ENCODE results near the gene RASSF10.

RASSF10 gene

DNA sequence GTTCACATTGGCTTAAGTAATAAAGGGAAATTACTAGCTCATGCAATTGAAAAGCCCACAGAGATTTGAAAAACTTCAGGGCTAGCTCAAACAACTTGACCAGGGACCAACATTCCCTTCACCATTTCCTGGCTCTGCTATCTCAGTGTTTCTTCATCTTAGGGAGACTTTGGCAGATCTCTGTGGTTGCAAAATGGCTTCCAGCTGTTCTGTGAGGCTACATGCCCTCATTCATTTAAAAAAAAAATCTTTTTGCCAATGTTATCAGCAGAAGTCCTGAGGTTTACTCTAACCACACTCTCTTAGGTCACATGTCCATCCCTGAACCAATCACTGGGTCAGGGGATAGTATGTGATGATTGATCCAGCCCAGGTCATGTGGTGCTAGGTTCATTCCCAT lies 13.9 kb upstream of the RASSF10 start:
- no peak for DNase-seq

DNA sequence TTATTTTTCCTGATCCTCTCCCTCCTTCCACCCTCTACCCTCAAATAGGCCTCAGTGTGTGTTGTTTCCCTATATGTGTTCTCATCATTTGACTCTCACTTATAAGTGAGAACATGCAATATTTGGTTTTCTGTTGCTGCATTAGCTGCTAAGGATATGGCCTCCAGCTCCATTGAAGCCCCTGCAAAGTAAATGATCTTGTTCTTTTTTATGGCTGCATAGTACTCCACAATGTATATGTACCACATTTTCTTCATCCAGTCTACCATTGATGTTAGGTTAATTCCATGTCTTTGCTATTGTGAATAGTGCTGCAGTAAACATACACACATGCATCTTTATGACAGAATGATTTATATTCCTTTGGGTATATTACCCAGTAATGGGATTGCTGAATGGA lies 13.3 kb upstream of the RASSF10 start:
- no peak for DNase-seq

- no peak for DNase-seq
Observed at GRCh38 chr11:12997168-12997567, 11.9 kb upstream of the RASSF10 start.

DNA sequence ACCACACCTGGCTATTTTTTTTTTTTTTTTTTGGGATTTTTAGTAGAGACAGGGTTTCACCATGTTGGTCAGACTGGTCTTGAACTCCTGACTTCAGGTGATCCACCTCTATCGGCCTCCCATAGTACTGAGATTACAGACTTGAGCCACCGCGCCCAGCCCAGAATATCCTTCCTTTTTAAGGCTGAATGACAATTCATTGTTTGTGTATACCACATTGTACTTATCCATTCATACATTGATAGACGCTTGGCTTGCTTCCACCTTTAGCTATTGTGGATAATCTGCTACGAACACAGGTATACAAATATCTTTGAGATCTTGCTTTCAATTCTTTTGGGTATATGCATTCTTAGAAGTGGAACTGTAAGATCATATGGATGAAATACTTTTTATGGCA lies 10.8 kb upstream of the RASSF10 start:
- DNase-seq, result no peak

- DNase-seq, result no peak
Observed at GRCh38 chr11:12999597-12999996, 9.5 kb upstream of the RASSF10 start.

DNA sequence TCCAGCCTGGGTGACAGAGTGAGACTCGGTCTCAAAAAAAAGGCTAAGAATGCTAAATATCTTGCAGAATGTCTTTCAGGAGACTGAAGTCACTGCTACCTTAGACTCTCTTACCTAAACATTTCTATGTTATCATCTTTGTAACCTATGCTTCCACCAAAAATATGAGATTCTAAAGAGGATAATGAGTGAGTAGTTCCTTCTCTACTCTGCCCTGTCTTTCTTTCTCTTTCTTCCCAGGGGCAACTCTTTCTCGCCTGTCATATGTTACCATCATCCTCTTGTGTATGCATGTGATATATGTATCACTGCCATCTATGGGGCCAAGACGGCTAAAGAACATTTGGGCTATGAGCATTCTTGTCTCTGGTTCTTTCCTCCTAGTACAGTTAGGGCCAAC lies 9.0 kb upstream of the RASSF10 start:
- DNase-seq, result no peak

DNA sequence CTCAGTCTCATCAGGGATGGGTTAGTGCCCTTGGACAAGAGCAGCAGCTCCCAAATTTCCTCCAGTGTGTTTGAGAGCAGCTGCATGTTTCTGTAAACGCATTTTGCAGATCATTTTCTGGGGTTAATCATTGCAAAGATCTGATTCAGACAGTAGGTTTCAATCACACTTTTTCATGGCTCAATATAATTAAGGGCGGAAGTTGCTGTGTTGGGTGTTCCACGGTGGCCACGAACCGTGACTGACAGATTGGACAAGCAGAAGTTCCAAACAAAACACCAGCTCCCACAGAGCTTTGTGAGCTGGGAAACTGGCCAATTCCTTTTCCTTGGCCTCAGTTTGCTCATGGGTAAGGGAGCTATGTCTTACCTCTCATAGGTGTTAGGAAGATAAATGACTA lies 8.4 kb upstream of the RASSF10 start:
- no peak for DNase-seq

- DNase-seq, result no peak
Observed at GRCh38 chr11:13003736-13004493, 5.2 kb upstream of the RASSF10 start.

- no peak for DNase-seq
Observed at GRCh38 chr11:13007182-13008060, 1.7 kb upstream of the RASSF10 start.

- no peak for DNase-seq
Observed at GRCh38 chr11:13008061-13008435, 1.1 kb upstream of the RASSF10 start.

- DNase-seq, result no peak
Observed at GRCh38 chr11:13009476-13009920, 382 bp downstream of the RASSF10 start.

DNA sequence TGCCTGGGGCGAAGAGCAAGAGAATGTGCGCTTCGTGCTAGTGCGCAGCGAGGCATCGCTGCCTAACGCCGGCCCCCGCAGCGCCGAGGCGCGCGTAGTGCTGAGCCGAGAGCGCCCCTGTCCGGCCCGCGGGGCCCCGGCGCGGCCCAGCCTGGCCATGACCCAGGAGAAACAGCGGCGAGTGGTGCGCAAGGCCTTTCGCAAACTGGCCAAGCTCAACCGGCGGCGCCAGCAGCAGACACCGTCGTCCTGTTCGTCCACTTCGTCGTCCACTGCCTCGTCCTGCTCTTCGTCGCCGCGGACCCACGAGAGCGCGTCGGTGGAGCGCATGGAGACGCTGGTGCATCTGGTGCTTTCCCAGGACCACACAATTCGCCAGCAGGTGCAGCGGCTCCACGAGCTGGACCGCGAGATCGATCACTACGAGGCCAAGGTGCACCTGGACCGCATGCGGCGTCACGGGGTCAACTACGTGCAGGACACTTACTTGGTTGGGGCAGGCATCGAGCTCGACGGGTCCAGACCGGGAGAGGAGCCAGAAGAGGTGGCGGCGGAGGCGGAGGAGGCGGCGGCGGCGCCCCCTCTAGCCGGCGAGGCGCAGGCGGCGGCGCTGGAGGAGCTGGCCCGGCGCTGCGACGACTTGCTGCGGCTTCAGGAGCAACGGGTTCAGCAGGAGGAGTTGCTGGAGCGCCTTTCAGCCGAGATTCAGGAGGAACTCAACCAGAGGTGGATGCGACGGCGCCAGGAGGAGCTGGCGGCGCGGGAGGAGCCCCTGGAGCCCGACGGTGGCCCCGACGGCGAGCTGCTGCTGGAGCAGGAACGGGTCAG lies 1.0 kb downstream of the RASSF10 start:
- peak in 1 of 2 donors; percentile 13 for DNase-seq

GRCh38 chr11:13010749-13011465 lies 1.8 kb downstream of the RASSF10 start:
- no peak for DNase-seq

GRCh38 chr11:13011466-13012055 lies 2.4 kb downstream of the RASSF10 start:
- DNase-seq, result no peak

GRCh38 chr11:13012056-13012661 lies 3.0 kb downstream of the RASSF10 start:
- no peak for DNase-seq

- no peak for DNase-seq
Observed at GRCh38 chr11:13013054-13013488, 4.0 kb downstream of the RASSF10 start.

GRCh38 chr11:13015753-13016152 lies 6.6 kb downstream of the RASSF10 start:
- DNase-seq, result no peak

- no peak for DNase-seq
Observed at GRCh38 chr11:13016415-13016814, 7.3 kb downstream of the RASSF10 start.

DNA sequence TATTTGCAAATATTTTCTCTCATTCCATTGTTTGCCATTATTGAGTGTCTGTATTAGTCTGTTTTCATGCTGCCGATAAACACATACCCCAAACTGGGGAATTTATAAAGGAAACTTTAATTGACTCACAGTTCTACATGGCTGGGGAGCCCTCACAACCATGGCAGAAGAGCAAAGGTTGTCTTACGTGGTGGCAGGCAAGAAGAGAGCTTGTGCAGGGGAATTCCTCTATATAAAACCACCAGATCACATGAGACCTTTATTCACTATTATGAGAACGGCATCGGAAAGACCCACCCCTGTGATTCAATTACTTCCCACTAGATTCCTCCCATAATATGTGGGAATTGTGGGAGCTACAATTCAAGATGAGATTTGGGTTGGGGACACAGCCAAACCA lies 10.2 kb downstream of the RASSF10 start:
- DNase-seq, result no peak

- DNase-seq, result no peak
Observed at GRCh38 chr11:13023423-13023822, 14.3 kb downstream of the RASSF10 start.

DNA sequence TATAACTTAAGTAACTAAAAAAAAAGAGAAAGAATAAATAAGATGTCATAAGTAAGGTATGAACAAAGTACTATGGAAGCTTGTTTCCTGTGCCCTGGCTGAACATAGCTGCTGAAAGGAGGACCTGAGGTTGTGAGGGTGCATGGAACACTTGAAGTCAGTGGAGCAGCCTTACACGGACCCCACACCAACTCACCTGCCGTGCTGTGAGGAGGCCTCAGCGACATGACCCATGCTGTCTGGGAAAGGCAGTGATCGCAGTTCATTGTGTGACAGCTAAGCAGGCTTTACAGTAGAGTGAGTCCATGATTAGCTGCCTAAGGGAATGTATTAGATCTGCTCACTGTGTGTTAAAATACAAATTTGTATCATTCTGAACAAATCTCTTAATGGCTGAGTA lies 17.6 kb downstream of the RASSF10 start:
- DNase-seq, result no peak

DNA sequence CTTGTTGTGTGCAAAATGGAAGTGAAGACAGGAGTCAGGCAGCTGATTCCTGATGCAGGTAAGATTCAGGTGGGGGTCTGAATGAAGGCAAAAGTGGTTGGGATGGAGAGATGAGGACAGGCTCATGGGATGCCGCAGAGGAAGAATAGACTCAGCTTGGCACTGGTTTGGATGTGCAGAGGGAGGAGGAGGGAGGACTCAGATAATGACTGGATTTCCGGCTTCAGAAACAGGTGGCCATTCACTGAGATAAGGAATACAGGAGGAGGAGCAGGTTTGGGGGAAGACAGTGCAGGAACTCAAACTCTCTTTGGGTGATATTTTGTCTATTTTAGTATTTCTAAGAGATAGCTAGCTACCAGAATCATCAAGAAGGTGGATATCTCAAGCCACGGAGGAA lies 19.2 kb downstream of the RASSF10 start:
- DNase-seq, result no peak
